B cell (primary cell): ENCODE results near the gene TCF23. TPM values are rescaled to one million over a fixed set of nuclear protein-coding genes. Genes with fewer than 3 reads are reported as not detected.
"Not testable (repeated sequence)": the region's sequence is repeated elsewhere in the genome, so short reads cannot be mapped to it uniquely, and the experiment has no call there.

Experiments
- ATAC-seq: fragments of 200-7000 bp; cut with Tn5 transposase; one replicate; pipeline ENCODE4 v1.10.0; 2021; ENCODE audit warnings: low read depth, mild to moderate bottlenecking, moderate number of reproducible peaks, moderate library complexity
- CTCF ChIA-PET: fragments of 350-600 bp; sonication (Branson Sonifier 250); formaldehyde crosslinking; loops from one replicate; lab custom pipeline; 2021; ENCODE audit warnings: antibody characterized with exemption, inconsistent platforms; lab: Charles Lee
- POLR2A ChIA-PET: fragments of 350-600 bp; sonication (Branson Sonifier 250); formaldehyde crosslinking; loops from one replicate; lab custom pipeline; 2021; ENCODE audit warnings: antibody characterized with exemption; lab: Charles Lee
- DNase-seq: peaks from one replicate; pipeline ENCODE4 v3.0.0; 2013
- H2AFZ ChIP-seq: 2 replicates; pipeline ENCODE4 v1.6.1; 2012; ENCODE audit warnings: mild to moderate bottlenecking, low read depth, low read length; ENCODE audit not compliant: insufficient read depth, poor library complexity, severe bottlenecking
- H3K27ac ChIP-seq, 2 donors: 1 replicate in 1 of 2; 2 replicates in 1 of 2; pipeline ENCODE4 v1.5.1; 2012 to 2013; ENCODE audit warnings: low read length in 2 of 2, mild to moderate bottlenecking in 2 of 2, moderate library complexity in 1 of 2
- H3K27me3 ChIP-seq, 4 experiments: fragments of 200-600 bp in 1 of 4; sonication (generic) in 1 of 4; replicated peaks in 1 of 4; 1 replicate in 2 of 4; 2 replicates in 2 of 4; pipeline versions ENCODE4 v1.6.1 to v1.7.0; 2013 to 2016; ENCODE audit warnings: low read length in 3 of 4, mild to moderate bottlenecking in 2 of 4, mixed read lengths in 1 of 4, moderate library complexity in 1 of 4; ENCODE audit not compliant: insufficient read depth in 4 of 4, control insufficient read depth in 3 of 4; ENCODE audit errors: control extremely low read depth in 1 of 4
- H3K36me3 ChIP-seq, 2 experiments: replicated peaks in 1 of 2; 1 replicate in 1 of 2; 2 replicates in 1 of 2; pipeline versions ENCODE4 v1.6.1 to v1.7.1; 2013; ENCODE audit warnings: low read length in 1 of 2; ENCODE audit not compliant: insufficient read depth in 2 of 2, control insufficient read depth in 1 of 2; ENCODE audit errors: control extremely low read depth in 1 of 2, extremely low read depth in 1 of 2
- H3K4me1 ChIP-seq, 2 donors: fragments of 200-600 bp in 1 of 2; sonication (generic) in 1 of 2; 1 replicate in 1 of 2; 2 replicates in 1 of 2; pipeline versions ENCODE4 v1.5.1 to v1.6.1; 2013 to 2017; ENCODE audit warnings: low read length in 2 of 2; ENCODE audit not compliant: control insufficient read depth in 2 of 2, insufficient read depth in 2 of 2
- H3K4me2 ChIP-seq: replicated peaks from 2 replicates; pipeline ENCODE3; 2012; ENCODE audit warnings: mild to moderate bottlenecking, low read depth, low read length; ENCODE audit not compliant: poor library complexity, severe bottlenecking
- H3K4me3 ChIP-seq, 5 experiments: fragments of 200-600 bp in 1 of 5; sonication (generic) in 1 of 5; 1 replicate in 3 of 5; 2 replicates in 2 of 5; pipeline versions ENCODE4 v1.5.1 to v1.7.0; 2011 to 2016; ENCODE audit warnings: low read length in 4 of 5, mild to moderate bottlenecking in 4 of 5, low read depth in 2 of 5, control low read depth in 1 of 5, moderate library complexity in 1 of 5; ENCODE audit not compliant: insufficient read depth in 1 of 5; ENCODE audit errors: control extremely low read depth in 1 of 5, extremely low read depth in 1 of 5
- H3K79me2 ChIP-seq: fragments of 200-600 bp; sonication (generic); one replicate; pipeline ENCODE4 v1.6.0; 2016; ENCODE audit warnings: low read length; ENCODE audit not compliant: control insufficient read depth, insufficient read depth
- H3K9ac ChIP-seq: fragments of 200-600 bp; sonication (generic); 2 replicates; pipeline ENCODE4 v1.6.1; 2017; ENCODE audit warnings: mild to moderate bottlenecking, low read length, moderate library complexity
- H3K9me3 ChIP-seq, 3 donors: one replicate each; pipeline versions ENCODE4 v1.6.1 to v1.7.1; 2013; ENCODE audit warnings: low read length in 2 of 3; ENCODE audit not compliant: control insufficient read depth in 2 of 3, insufficient read depth in 1 of 3; ENCODE audit errors: control extremely low read depth in 1 of 3
- H4K20me1 ChIP-seq: 2 replicates; pipeline ENCODE4 v1.6.0; 2012; ENCODE audit warnings: mild to moderate bottlenecking, low read length; ENCODE audit not compliant: insufficient read depth, control insufficient read depth, poor library complexity, severe bottlenecking
- H3K27ac Mint-ChIP-seq: one replicate; pipeline ENCODE4 v1.8.0; 2021; ENCODE audit warnings: mixed read lengths
- H3K27me3 Mint-ChIP-seq: one replicate; pipeline ENCODE4 v1.8.0; 2021; ENCODE audit warnings: mixed read lengths
- H3K4me1 Mint-ChIP-seq: one replicate; pipeline ENCODE4 v1.8.0; 2021; ENCODE audit warnings: mixed read lengths
- H3K4me3 Mint-ChIP-seq: one replicate; pipeline ENCODE4 v1.8.0; 2021; ENCODE audit warnings: mixed read lengths
- H3K9me3 Mint-ChIP-seq: one replicate; pipeline ENCODE4 v1.8.0; 2022; ENCODE audit warnings: mixed read lengths; ENCODE audit not compliant: insufficient read depth
- EZH2 ChIP-seq: IDR thresholded peaks from 2 replicates; pipeline ENCODE4 v1.6.1; 2012; ENCODE audit warnings: borderline replicate concordance, low read depth, mild to moderate bottlenecking, moderate library complexity, low read length; ENCODE audit not compliant: insufficient read depth, poor library complexity, severe bottlenecking
- WGBS: methylation state at CpG from one replicate; pipeline ENCODE4 v1.1.5; 2013; ENCODE audit warnings: missing lambda C conversion rate; ENCODE audit not compliant: insufficient coverage; 5-methylcytosine and 5-hydroxymethylcytosine counted together
- intact Hi-C: fragments of 100-400 bp; cut with micrococcal nuclease; formaldehyde crosslinking; loops from one replicate; pipeline ENCODE4 v1.10.0; 2022
- polyA plus RNA-seq: library from polyadenylated mRNA; depleted of rRNA; stranded (reverse); fragments of >200 nt; gene quantifications from 2 replicates; pipeline ENCODE4 v1.2.3, GENCODE V29; 2012
- total RNA-seq, 2 donors: library from RNA; stranded (reverse); fragments of 120-200 nt in 1 of 2; gene quantifications; 1 replicate in 1 of 2; 2 replicates in 1 of 2; pipeline versions ENCODE4 v1.2.3 to v1.2.4, GENCODE V29; 2013 to 2022
- TF ChIP-seq, protein P1 (sequence below): fragments of 200-600 bp; IDR thresholded peaks from one replicate; pipeline ENCODE4 v1.8.0; 2022; ENCODE audit warnings: antibody characterized with exemption, mild to moderate bottlenecking

The TCF23 gene
- total and polyA plus RNA-seq, 2 donors (not counting 1 experiment from before 2014, with no cell fraction given) = 0.10 TPM; not detected in 1

DNA sequence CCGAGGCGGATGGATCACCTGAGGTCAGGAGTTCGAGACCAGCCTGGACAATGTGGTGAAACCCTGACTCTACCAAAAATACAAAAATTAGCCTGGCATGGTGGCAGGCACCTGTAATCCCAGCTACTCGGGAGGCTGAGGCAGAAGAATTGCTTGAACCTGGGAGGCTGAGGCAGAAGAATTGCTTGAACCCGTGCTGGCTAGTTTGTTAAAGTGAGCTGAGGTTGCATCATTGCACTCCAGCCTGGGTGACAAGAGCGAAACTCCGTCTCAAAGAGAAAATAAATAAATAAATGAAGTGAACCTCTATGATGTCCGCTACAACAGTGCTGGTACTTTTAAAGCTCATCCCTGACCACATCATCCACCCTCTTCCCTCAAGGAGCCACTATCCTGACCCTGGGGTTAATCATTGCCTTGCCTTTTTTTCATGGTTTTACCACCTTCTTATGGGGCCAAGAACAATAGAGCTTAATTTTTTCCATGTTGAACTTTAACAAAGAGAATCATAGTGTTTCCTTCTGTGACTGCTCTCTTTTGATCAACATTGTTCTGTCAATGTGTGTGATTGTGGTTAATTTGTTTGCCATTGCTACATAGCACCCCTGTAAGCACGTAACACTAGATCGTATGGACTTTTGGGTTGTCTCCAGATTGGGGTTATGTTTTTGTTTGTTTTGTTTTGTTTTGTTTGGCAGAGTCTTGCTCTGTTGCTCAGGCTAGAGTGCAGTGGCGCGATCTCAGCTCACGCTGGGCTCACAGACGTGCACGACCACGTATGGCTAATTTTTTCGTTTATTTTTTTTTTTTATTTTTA lies 45.9 kb downstream of the TCF23 start:
- intact Hi-C loops = no loop called here
- H3K27ac ChIP-seq = no peak overlapping the region
- ChIA-PET POLR2A (no interaction called here), CTCF (interaction anchor here (1.0 kb wide), 1 partner anchor 25 kb away, joined by 3 read pairs; no protein-coding TSS in a partner anchor)
- 88% methylated on average over 13 of the region's 17 CpGs for WGBS
- no peak for DNase-seq
- Mint-ChIP-seq H3K27me3 (no peaks in the 10 kb centered on the region), H3K27ac (no peak overlapping the region), H3K9me3 (no peaks in the 10 kb centered on the region), H3K4me3 (no peak overlapping the region), H3K4me1 (no peaks in the 10 kb centered on the region)
- H3K4me1 ChIP-seq = no peaks in the 10 kb centered on the region
- no peak overlapping the region for H2AFZ ChIP-seq
- H3K27me3 ChIP-seq = no peaks in the 10 kb centered on the region
- H3K4me3 ChIP-seq = no peak overlapping the region
- no peaks in the 10 kb centered on the region for H3K79me2 ChIP-seq
- peaks cover 0 to 1% (median 0%) of the 10 kb centered on the region in 3 donors for H3K9me3 ChIP-seq
- no peaks in the 10 kb centered on the region for H3K36me3 ChIP-seq
- TF ChIP-seq, protein P1, sequence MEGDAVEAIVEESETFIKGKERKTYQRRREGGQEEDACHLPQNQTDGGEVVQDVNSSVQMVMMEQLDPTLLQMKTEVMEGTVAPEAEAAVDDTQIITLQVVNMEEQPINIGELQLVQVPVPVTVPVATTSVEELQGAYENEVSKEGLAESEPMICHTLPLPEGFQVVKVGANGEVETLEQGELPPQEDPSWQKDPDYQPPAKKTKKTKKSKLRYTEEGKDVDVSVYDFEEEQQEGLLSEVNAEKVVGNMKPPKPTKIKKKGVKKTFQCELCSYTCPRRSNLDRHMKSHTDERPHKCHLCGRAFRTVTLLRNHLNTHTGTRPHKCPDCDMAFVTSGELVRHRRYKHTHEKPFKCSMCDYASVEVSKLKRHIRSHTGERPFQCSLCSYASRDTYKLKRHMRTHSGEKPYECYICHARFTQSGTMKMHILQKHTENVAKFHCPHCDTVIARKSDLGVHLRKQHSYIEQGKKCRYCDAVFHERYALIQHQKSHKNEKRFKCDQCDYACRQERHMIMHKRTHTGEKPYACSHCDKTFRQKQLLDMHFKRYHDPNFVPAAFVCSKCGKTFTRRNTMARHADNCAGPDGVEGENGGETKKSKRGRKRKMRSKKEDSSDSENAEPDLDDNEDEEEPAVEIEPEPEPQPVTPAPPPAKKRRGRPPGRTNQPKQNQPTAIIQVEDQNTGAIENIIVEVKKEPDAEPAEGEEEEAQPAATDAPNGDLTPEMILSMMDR = no peak
- no peak for TF ChIP-seq EZH2
- H3K4me2 ChIP-seq = no peak overlapping the region
- no peak overlapping the region for H3K9ac ChIP-seq
- ATAC-seq = no peak
- H4K20me1 ChIP-seq = no peaks in the 10 kb centered on the region

- DNase-seq, H3K4me3 Mint-ChIP-seq, H3K27me3 ChIP-seq, H2AFZ ChIP-seq, H3K36me3 ChIP-seq, H4K20me1 ChIP-seq, H3K9me3 ChIP-seq, H3K9me3 Mint-ChIP-seq, H3K4me2 ChIP-seq, POLR2A ChIA-PET, H3K79me2 ChIP-seq, H3K4me1 ChIP-seq, H3K4me1 Mint-ChIP-seq, CTCF ChIA-PET, ATAC-seq, H3K27ac ChIP-seq, intact Hi-C loops, H3K4me3 ChIP-seq, H3K9ac ChIP-seq, H3K27me3 Mint-ChIP-seq, H3K27ac Mint-ChIP-seq: not testable (repeated sequence)
- WGBS = no CpG with 5 or more reads among the region's 3 CpGs
Measured at GRCh38 chr2:27195799-27196198, 47.0 kb downstream of the TCF23 start.

DNA sequence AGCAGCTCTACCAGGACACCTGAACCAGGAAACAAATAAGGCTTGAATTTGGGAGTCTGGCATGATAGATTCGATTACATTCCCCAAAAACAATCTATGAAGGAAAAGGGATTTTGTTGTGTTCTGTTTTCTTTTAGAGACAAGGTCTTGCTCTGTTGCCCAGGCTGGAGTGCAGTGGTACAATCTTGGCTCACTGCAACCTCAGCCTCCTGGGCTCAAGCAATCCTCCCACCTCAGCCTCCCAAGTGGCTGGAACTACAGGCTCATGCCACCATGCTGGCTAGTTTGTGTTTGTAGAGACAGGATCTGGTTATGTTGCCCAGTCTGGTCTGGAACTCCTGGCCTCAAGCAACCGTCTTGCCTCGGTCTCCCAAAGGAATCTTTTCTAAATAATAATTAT lies 49.3 kb downstream of the TCF23 start:
- H3K9ac ChIP-seq, H3K4me1 ChIP-seq, H3K4me1 Mint-ChIP-seq, H3K27me3 Mint-ChIP-seq, H3K9me3 Mint-ChIP-seq, H3K27me3 ChIP-seq, H3K27ac Mint-ChIP-seq, H3K4me3 ChIP-seq, H3K79me2 ChIP-seq, POLR2A ChIA-PET, H3K27ac ChIP-seq, H3K9me3 ChIP-seq, DNase-seq, intact Hi-C loops, H2AFZ ChIP-seq, ATAC-seq, H3K4me2 ChIP-seq, H4K20me1 ChIP-seq, H3K4me3 Mint-ChIP-seq: not testable (repeated sequence)
- no CpG with 5 or more reads among the region's 3 CpGs for WGBS
- H3K36me3 ChIP-seq = peaks cover 0 to 15% of the 10 kb centered on the region in 2 experiments
- CTCF ChIA-PET = interaction anchor here (1.4 kb wide), 1 partner anchor 46 kb away, joined by 4 read pairs; no protein-coding TSS in a partner anchor
